Measurements from ENCODE around the gene WDR91.
"Not testable (repeated sequence)": the region's sequence is repeated elsewhere in the genome, so short reads cannot be mapped to it uniquely, and the experiment has no call there.

WDR91 gene

DNA sequence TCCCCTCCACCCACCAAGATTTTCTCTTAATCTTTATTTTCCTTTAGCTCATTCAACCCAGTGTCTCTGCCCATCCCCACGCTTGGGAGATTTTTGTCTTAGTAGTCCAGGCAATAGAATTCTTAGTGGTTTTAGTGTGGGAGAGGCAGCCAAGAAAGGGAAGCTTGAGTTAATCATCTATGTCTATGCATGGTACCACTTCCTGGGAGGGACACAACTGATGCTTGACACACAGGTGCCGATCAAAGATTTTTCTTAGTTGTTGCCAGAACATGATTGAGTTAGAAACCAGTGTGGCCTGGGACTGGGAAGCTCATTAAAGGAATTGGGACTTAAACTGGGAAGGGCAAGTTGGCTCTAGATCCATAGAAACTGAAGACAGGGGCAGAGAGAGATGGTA lies 25.4 kb upstream of the WDR91 start:
- H3K27me3 ChIP-seq (ENCODE audit: low read length), result no peaks in the 10 kb centered on the region
- H3K27ac ChIP-seq (ENCODE audit: low read depth, low read length), result no peak overlapping the region
- no peak overlapping the region for H2AFZ ChIP-seq (ENCODE audit: low read depth, low read length, severe bottlenecking)
- H4K20me1 ChIP-seq (ENCODE audit: low read depth, low read length), result no peaks in the 10 kb centered on the region
- H3K9me3 ChIP-seq (ENCODE audit: insufficient read depth, low read length), result no peaks in the 10 kb centered on the region
- H3K4me3 ChIP-seq (ENCODE audit: insufficient read depth, low read length, poor library complexity, severe bottlenecking), result no peak overlapping the region
- TF ChIP-seq, protein P1, sequence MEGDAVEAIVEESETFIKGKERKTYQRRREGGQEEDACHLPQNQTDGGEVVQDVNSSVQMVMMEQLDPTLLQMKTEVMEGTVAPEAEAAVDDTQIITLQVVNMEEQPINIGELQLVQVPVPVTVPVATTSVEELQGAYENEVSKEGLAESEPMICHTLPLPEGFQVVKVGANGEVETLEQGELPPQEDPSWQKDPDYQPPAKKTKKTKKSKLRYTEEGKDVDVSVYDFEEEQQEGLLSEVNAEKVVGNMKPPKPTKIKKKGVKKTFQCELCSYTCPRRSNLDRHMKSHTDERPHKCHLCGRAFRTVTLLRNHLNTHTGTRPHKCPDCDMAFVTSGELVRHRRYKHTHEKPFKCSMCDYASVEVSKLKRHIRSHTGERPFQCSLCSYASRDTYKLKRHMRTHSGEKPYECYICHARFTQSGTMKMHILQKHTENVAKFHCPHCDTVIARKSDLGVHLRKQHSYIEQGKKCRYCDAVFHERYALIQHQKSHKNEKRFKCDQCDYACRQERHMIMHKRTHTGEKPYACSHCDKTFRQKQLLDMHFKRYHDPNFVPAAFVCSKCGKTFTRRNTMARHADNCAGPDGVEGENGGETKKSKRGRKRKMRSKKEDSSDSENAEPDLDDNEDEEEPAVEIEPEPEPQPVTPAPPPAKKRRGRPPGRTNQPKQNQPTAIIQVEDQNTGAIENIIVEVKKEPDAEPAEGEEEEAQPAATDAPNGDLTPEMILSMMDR (IDR thresholded peaks at IDR 0.05; ENCODE audit: insufficient read depth, low read length, poor library complexity, severe bottlenecking), result no peak
- TF ChIP-seq EZH2phosphoT487 (conservative IDR thresholded peaks at IDR 0.05; ENCODE audit: low read length), result no peak
- no peak overlapping the region for H3K9ac ChIP-seq (ENCODE audit: low read length)
- H3K9me2 ChIP-seq (replicated peaks; ENCODE audit: insufficient read depth, low read length), result no peaks in the 10 kb centered on the region
- no peaks in the 10 kb centered on the region for H3K36me3 ChIP-seq (ENCODE audit: low read length)
- no peaks in the 10 kb centered on the region for H3F3A ChIP-seq (ENCODE audit: insufficient read depth)
- H3K4me2 ChIP-seq (ENCODE audit: low read depth, low read length, poor library complexity, severe bottlenecking), result no peak overlapping the region
- no peaks in the 10 kb centered on the region for H3K79me2 ChIP-seq (ENCODE audit: insufficient read depth, low read length)

DNA sequence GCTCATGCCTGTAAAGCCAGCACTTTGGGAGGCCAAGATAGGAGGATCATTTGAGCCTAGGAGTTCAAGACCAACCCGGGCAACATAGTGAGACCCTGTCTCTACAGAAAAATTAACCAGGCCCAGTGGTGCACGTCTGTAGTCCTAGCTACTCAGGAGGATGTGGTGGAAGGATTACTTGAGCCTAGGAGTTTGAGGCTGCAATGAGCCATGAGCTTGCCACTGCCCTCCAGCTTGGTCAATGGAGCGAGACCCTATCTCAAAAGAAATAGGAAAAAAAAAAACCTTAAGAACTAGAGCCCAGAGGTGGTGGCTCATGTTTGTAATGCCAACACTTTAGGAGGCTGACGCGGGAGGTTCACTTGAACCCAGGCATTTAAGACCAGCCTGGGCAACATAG lies 24.5 kb upstream of the WDR91 start:
- Histone ChIP-seq H3K36me3 (ENCODE audit: low read length) (no peaks in the 10 kb centered on the region), H2AFZ (ENCODE audit: low read depth, low read length, severe bottlenecking) (no peak overlapping the region), H3K27ac (ENCODE audit: low read depth, low read length) (no peak overlapping the region), H3K9me2 (replicated peaks; ENCODE audit: insufficient read depth, low read length) (no peaks in the 10 kb centered on the region), H3K9ac (ENCODE audit: low read length) (no peak overlapping the region), H3K4me3 (ENCODE audit: insufficient read depth, low read length, poor library complexity, severe bottlenecking) (no peak overlapping the region), H3F3A (ENCODE audit: insufficient read depth) (no peaks in the 10 kb centered on the region), H3K27me3 (ENCODE audit: low read length) (no peaks in the 10 kb centered on the region), H3K9me3 (ENCODE audit: insufficient read depth, low read length) (no peaks in the 10 kb centered on the region), H3K79me2 (ENCODE audit: insufficient read depth, low read length) (no peaks in the 10 kb centered on the region), H3K4me2 (ENCODE audit: low read depth, low read length, poor library complexity, severe bottlenecking) (no peak overlapping the region), H4K20me1 (ENCODE audit: low read depth, low read length) (no peaks in the 10 kb centered on the region)
- TF ChIP-seq, protein P1 (IDR thresholded peaks at IDR 0.05; ENCODE audit: insufficient read depth, low read length, poor library complexity, severe bottlenecking), result no peak
- TF ChIP-seq EZH2phosphoT487 (conservative IDR thresholded peaks at IDR 0.05; ENCODE audit: low read length), result no peak

DNA sequence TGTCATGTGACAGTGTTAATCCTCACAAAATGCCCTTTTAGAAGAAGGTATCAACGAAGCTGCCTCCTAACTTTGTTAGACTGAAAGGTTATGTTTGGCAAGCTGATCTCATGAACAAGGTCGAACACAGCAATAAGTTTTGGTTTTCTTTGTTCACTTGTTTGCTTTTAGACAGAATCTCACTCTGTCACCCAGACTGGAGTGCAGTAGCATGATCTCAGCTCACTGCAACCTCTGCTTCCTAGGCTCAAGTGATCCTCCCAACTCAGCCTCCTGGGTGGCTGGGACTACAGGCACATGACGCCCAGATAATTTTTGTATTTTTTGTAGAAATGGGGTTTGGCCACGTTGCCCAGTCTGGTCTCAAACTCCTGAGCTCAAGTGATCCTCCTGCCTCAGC lies 23.4 kb upstream of the WDR91 start:
- TF ChIP-seq, protein P1 (IDR thresholded peaks at IDR 0.05; ENCODE audit: insufficient read depth, low read length, poor library complexity, severe bottlenecking), result no peak
- no peak for TF ChIP-seq EZH2phosphoT487 (conservative IDR thresholded peaks at IDR 0.05; ENCODE audit: low read length)
- H3K4me3 ChIP-seq (ENCODE audit: insufficient read depth, low read length, poor library complexity, severe bottlenecking), result no peak overlapping the region
- H3K9me2 ChIP-seq (replicated peaks; ENCODE audit: insufficient read depth, low read length), result no peaks in the 10 kb centered on the region
- H3K4me2 ChIP-seq (ENCODE audit: low read depth, low read length, poor library complexity, severe bottlenecking), result no peak overlapping the region
- H4K20me1 ChIP-seq (ENCODE audit: low read depth, low read length), result no peaks in the 10 kb centered on the region
- no peaks in the 10 kb centered on the region for H3K27me3 ChIP-seq (ENCODE audit: low read length)
- no peak overlapping the region for H3K27ac ChIP-seq (ENCODE audit: low read depth, low read length)
- no peaks in the 10 kb centered on the region for H3K79me2 ChIP-seq (ENCODE audit: insufficient read depth, low read length)
- H3K36me3 ChIP-seq (ENCODE audit: low read length), result no peaks in the 10 kb centered on the region
- no peak overlapping the region for H2AFZ ChIP-seq (ENCODE audit: low read depth, low read length, severe bottlenecking)
- H3K9me3 ChIP-seq (ENCODE audit: insufficient read depth, low read length), result no peaks in the 10 kb centered on the region
- no peak overlapping the region for H3K9ac ChIP-seq (ENCODE audit: low read length)
- H3F3A ChIP-seq (ENCODE audit: insufficient read depth), result no peaks in the 10 kb centered on the region

GRCh38 chr7:135234095-135234494 lies 22.8 kb upstream of the WDR91 start:
- not testable (repeated sequence) for H3K27ac ChIP-seq (ENCODE audit: low read depth, low read length); H3K36me3 ChIP-seq (ENCODE audit: low read length); H3K4me2 ChIP-seq (ENCODE audit: low read depth, low read length, poor library complexity, severe bottlenecking)

More at GRCh38 chr7:135234095-135234494, 22.8 kb upstream of the WDR91 start:
- not testable (repeated sequence) for H3K79me2 ChIP-seq (ENCODE audit: insufficient read depth, low read length); H4K20me1 ChIP-seq (ENCODE audit: low read depth, low read length); H3K4me3 ChIP-seq (ENCODE audit: insufficient read depth, low read length, poor library complexity, severe bottlenecking); H3F3A ChIP-seq (ENCODE audit: insufficient read depth); H2AFZ ChIP-seq (ENCODE audit: low read depth, low read length, severe bottlenecking); H3K9me2 ChIP-seq (replicated peaks; ENCODE audit: insufficient read depth, low read length); H3K9ac ChIP-seq (ENCODE audit: low read length); H3K27me3 ChIP-seq (ENCODE audit: low read length); H3K9me3 ChIP-seq (ENCODE audit: insufficient read depth, low read length)

Measured in SU-DHL-6 (cell line).